Measurements from ENCODE around the gene TMEM150C. TPM values are rescaled to one million over a fixed set of nuclear protein-coding genes. Genes with fewer than 3 reads are reported as not detected.
A peak's percentile ranks its signal among the peaks of the same experiment; 100 is the strongest.

Gene TMEM150C
- total RNA-seq, 1 donor = 3.3 TPM

DNA sequence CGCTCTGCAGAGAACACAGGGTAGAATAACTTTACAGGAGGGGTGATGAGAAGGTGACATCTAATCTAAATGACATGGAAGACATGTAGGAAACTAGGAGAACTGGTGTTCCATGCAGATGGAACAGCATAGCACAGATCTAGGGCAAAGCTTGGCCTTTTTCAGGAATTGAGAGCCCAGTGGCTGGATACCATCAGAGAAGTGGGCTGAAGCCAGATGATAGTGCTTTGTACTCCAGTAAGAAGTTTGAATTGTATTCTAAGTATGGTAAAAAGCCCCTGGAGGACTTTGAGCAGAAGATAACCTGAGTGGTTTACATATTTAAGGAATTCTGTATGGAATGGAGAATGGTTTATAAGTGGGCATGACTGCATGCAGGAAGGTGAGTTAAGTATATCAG, 98.6 kb downstream of the TMEM150C start:
- Histone ChIP-seq H3K27ac (ENCODE audit: low read depth, low read length) (no peak overlapping the region), H3K36me3 (ENCODE audit: insufficient read depth, low read length) (peaks cover 15% of the 10 kb centered on the region), H3K9me3 (ENCODE audit: low read depth, low read length) (no peaks in the 10 kb centered on the region), H4K20me1 (ENCODE audit: insufficient read depth, low read length) (no peaks in the 10 kb centered on the region), H3K79me2 (ENCODE audit: insufficient read depth, low read length) (no peaks in the 10 kb centered on the region), H3K4me3 (ENCODE audit: insufficient read depth, low read length) (no peak overlapping the region), H3K4me2 (ENCODE audit: insufficient read depth, low read length) (no peak overlapping the region), H3K4me1 (ENCODE audit: insufficient read depth, low read length) (peaks cover 4% of the 10 kb centered on the region), H3K27me3 (ENCODE audit: insufficient read depth, low read length) (no peaks in the 10 kb centered on the region), H2AFZ (ENCODE audit: low read length) (no peak overlapping the region)
- no peak for DNase-seq (ENCODE audit: insufficient read length, low spot score, missing footprints)
- TF ChIP-seq, protein P1, sequence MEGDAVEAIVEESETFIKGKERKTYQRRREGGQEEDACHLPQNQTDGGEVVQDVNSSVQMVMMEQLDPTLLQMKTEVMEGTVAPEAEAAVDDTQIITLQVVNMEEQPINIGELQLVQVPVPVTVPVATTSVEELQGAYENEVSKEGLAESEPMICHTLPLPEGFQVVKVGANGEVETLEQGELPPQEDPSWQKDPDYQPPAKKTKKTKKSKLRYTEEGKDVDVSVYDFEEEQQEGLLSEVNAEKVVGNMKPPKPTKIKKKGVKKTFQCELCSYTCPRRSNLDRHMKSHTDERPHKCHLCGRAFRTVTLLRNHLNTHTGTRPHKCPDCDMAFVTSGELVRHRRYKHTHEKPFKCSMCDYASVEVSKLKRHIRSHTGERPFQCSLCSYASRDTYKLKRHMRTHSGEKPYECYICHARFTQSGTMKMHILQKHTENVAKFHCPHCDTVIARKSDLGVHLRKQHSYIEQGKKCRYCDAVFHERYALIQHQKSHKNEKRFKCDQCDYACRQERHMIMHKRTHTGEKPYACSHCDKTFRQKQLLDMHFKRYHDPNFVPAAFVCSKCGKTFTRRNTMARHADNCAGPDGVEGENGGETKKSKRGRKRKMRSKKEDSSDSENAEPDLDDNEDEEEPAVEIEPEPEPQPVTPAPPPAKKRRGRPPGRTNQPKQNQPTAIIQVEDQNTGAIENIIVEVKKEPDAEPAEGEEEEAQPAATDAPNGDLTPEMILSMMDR (IDR thresholded peaks at IDR 0.05; ENCODE audit: extremely low read depth, low read depth, low read length) = no peak

DNA sequence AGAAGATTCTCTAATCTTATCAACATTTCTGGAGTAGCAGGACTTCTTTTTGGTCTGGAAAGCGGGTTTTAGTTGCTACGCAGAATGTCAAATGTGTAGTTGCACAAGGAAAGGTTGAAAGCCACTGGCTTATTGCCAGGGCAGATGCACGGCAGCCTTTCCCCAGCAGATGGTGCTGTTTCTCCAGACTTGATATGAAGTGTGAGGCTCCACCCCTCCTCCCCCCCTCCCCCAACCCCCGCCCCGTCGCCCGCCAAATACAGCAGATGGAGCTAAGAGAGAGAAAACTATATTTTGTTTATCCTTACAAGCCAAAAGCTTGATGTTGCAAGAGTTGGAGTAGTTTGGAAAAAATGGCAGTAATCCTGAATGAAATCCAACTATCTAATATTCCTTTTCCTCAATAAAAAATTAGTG, 99.4 kb downstream of the TMEM150C start:
- H3K4me1 ChIP-seq (ENCODE audit: insufficient read depth, low read length) = peaks cover 4% of the 10 kb centered on the region
- H3K4me2 ChIP-seq (ENCODE audit: insufficient read depth, low read length) = peak overlapping the region; percentile 41
- TF ChIP-seq, protein P1 (IDR thresholded peaks at IDR 0.05; ENCODE audit: extremely low read depth, low read depth, low read length) = peak; percentile 67
- H4K20me1 ChIP-seq (ENCODE audit: insufficient read depth, low read length) = no peaks in the 10 kb centered on the region
- no peak overlapping the region for H3K27ac ChIP-seq (ENCODE audit: low read depth, low read length)
- no peaks in the 10 kb centered on the region for H3K27me3 ChIP-seq (ENCODE audit: insufficient read depth, low read length)
- H3K79me2 ChIP-seq (ENCODE audit: insufficient read depth, low read length) = no peaks in the 10 kb centered on the region
- peak overlapping the region; percentile 42 for H2AFZ ChIP-seq (ENCODE audit: low read length)
- peaks cover 15% of the 10 kb centered on the region for H3K36me3 ChIP-seq (ENCODE audit: insufficient read depth, low read length)
- no peaks in the 10 kb centered on the region for H3K9me3 ChIP-seq (ENCODE audit: low read depth, low read length)
- DNase-seq (ENCODE audit: insufficient read length, low spot score, missing footprints) = peak; percentile 89
- no peak overlapping the region for H3K4me3 ChIP-seq (ENCODE audit: insufficient read depth, low read length)

DNA sequence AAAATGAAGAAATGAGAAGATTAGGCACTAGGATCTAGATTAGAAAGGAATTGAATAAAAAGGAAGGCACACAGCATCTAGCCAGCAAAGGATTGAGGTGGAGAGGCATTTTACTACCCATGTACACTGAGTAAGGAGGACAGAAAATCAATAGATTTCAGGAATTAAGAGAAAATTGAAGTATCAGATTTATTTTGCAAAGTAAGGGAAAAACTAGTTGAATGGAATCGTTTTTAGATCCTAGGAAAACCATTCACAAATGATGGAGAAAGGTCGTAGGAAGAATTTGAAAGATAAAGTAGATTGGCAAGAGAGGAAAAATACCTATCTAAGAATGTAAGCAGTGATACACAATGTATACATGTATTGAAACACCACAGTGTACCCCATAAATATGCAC, 100.1 kb downstream of the TMEM150C start:
- Histone ChIP-seq H4K20me1 (ENCODE audit: insufficient read depth, low read length) (no peaks in the 10 kb centered on the region), H3K4me2 (ENCODE audit: insufficient read depth, low read length) (no peak overlapping the region), H2AFZ (ENCODE audit: low read length) (no peak overlapping the region), H3K4me3 (ENCODE audit: insufficient read depth, low read length) (no peak overlapping the region), H3K36me3 (ENCODE audit: insufficient read depth, low read length) (peaks cover 20% of the 10 kb centered on the region), H3K9me3 (ENCODE audit: low read depth, low read length) (no peaks in the 10 kb centered on the region), H3K79me2 (ENCODE audit: insufficient read depth, low read length) (no peaks in the 10 kb centered on the region), H3K27ac (ENCODE audit: low read depth, low read length) (no peak overlapping the region), H3K4me1 (ENCODE audit: insufficient read depth, low read length) (peaks cover 4% of the 10 kb centered on the region), H3K27me3 (ENCODE audit: insufficient read depth, low read length) (no peaks in the 10 kb centered on the region)
- TF ChIP-seq, protein P1 (IDR thresholded peaks at IDR 0.05; ENCODE audit: extremely low read depth, low read depth, low read length) = no peak
- DNase-seq (ENCODE audit: insufficient read length, low spot score, missing footprints) = no peak

DNA sequence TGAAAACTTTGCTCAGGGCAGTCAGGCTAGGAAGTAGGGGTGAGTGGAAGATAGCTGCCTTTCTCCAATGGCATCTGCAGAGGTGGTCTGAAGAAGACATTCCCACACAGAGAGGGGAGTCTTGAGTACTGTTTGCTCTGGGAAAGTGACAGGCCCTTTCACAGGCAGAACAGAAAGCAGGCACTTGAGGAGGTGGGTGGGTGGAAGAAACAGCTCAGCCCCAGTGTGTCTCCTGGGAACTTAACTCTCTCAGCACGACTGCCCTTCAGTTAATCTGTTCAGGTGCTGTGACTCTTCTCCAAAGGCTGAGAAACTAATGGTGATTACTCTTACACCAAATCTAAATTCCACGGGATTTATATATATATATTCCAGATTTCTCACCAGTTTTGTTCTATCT, 103.1 kb downstream of the TMEM150C start:
- no peak for DNase-seq (ENCODE audit: insufficient read length, low spot score, missing footprints)
- no peak overlapping the region for H3K4me2 ChIP-seq (ENCODE audit: insufficient read depth, low read length)
- peaks cover 4% of the 10 kb centered on the region for H3K79me2 ChIP-seq (ENCODE audit: insufficient read depth, low read length)
- H3K4me1 ChIP-seq (ENCODE audit: insufficient read depth, low read length) = peaks cover 4% of the 10 kb centered on the region
- no peaks in the 10 kb centered on the region for H3K9me3 ChIP-seq (ENCODE audit: low read depth, low read length)
- no peak overlapping the region for H3K27ac ChIP-seq (ENCODE audit: low read depth, low read length)
- TF ChIP-seq, protein P1 (IDR thresholded peaks at IDR 0.05; ENCODE audit: extremely low read depth, low read depth, low read length) = no peak
- no peaks in the 10 kb centered on the region for H4K20me1 ChIP-seq (ENCODE audit: insufficient read depth, low read length)
- H3K4me3 ChIP-seq (ENCODE audit: insufficient read depth, low read length) = no peak overlapping the region
- H3K27me3 ChIP-seq (ENCODE audit: insufficient read depth, low read length) = no peaks in the 10 kb centered on the region
- peaks cover 32% of the 10 kb centered on the region for H3K36me3 ChIP-seq (ENCODE audit: insufficient read depth, low read length)
- H2AFZ ChIP-seq (ENCODE audit: low read length) = no peak overlapping the region

Data from osteoblast (primary cell).